Osteoblast (primary cell): ENCODE measurements around the gene KCNS1. TPM values are rescaled to one million over a fixed set of nuclear protein-coding genes. Genes with fewer than 3 reads are reported as not detected.

ENCODE experiments used
- DNase-seq: peaks from one replicate; pipeline ENCODE4 v3.0.0; 2011; ENCODE audit warnings: low spot score, mixed read lengths; ENCODE audit not compliant: insufficient read length; ENCODE audit errors: missing footprints
- H2AFZ ChIP-seq: 2 replicates; pipeline ENCODE4 v1.6.0; 2011; ENCODE audit warnings: mild to moderate bottlenecking, low read length
- H3K27ac ChIP-seq: 2 replicates; pipeline ENCODE4 v1.5.1; 2011; ENCODE audit warnings: mild to moderate bottlenecking, low read depth, low read length, moderate library complexity
- H3K27me3 ChIP-seq: 2 replicates; pipeline ENCODE4 v1.6.0; 2012; ENCODE audit warnings: mild to moderate bottlenecking, control low read depth, inconsistent platforms, low read length, moderate library complexity; ENCODE audit not compliant: insufficient read depth
- H3K36me3 ChIP-seq: 2 replicates; pipeline ENCODE4 v1.5.1; 2011; ENCODE audit warnings: mild to moderate bottlenecking, low read length, control low read depth, moderate library complexity; ENCODE audit not compliant: insufficient read depth
- H3K4me1 ChIP-seq: 2 replicates; pipeline ENCODE4 v1.5.1; 2011; ENCODE audit warnings: mild to moderate bottlenecking, low read length, control low read depth, moderate library complexity; ENCODE audit not compliant: insufficient read depth
- H3K4me2 ChIP-seq: 2 replicates; pipeline ENCODE4 v1.6.0; 2011; ENCODE audit warnings: mild to moderate bottlenecking, low read length; ENCODE audit not compliant: insufficient read depth
- H3K4me3 ChIP-seq: fragments of 200-600 bp; sonication (generic); 3 replicates; pipeline ENCODE4 v1.5.1; 2012; ENCODE audit warnings: mild to moderate bottlenecking, low read length, inconsistent platforms; ENCODE audit not compliant: insufficient read depth
- H3K79me2 ChIP-seq: 2 replicates; pipeline ENCODE4 v1.6.0; 2012; ENCODE audit warnings: mild to moderate bottlenecking, low read length, control low read depth, inconsistent platforms; ENCODE audit not compliant: insufficient read depth
- H3K9me3 ChIP-seq: 2 replicates; pipeline ENCODE4 v1.5.1; 2011; ENCODE audit warnings: low read depth, low read length, control low read depth
- H4K20me1 ChIP-seq: 2 replicates; pipeline ENCODE4 v1.6.0; 2012; ENCODE audit warnings: mild to moderate bottlenecking, low read length, control low read depth; ENCODE audit not compliant: insufficient read depth
- total RNA-seq: library from RNA; depleted of rRNA; stranded (reverse); fragments of >200 nt; gene quantifications from 2 replicates; pipeline ENCODE4 v1.2.3, GENCODE V29; 2012
- TF ChIP-seq, protein P1 (sequence below): IDR thresholded peaks from 2 replicates; pipeline ENCODE4 v1.5.1; 2011; ENCODE audit warnings: mild to moderate bottlenecking, low read depth, low read length, moderate library complexity; ENCODE audit errors: extremely low read depth

Gene KCNS1
- total RNA-seq, 1 donor, result 1.1 TPM

DNA sequence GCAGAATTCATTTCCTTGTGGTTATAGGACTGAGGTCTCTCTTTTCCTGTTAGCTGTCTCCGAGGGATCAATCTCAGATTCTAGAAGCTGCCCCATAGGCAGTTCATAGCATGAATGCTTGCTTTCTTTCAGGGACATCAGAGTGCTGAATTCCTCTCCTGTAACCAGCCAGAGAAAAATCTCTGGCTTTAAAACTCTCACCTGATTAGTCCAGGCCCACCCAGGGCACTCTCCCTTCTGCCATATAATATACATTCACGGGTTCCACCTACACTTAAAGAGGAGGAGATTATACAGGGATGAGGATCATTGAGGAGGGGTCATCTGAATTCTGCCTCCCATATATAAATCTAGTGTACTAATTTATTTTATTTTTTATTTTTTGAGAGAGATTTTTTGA is 2.1 kb upstream of the KCNS1 start:
- no peaks in the 10 kb centered on the region for H3K9me3 ChIP-seq
- no peak overlapping the region for H3K4me2 ChIP-seq
- no peaks in the 10 kb centered on the region for H3K79me2 ChIP-seq
- no peak overlapping the region for H3K4me3 ChIP-seq
- no peak for DNase-seq
- no peak overlapping the region for H3K27ac ChIP-seq
- peaks cover 19% of the 10 kb centered on the region for H3K4me1 ChIP-seq
- H4K20me1 ChIP-seq, result no peaks in the 10 kb centered on the region
- H2AFZ ChIP-seq, result no peak overlapping the region
- no peaks in the 10 kb centered on the region for H3K36me3 ChIP-seq
- TF ChIP-seq, protein P1, sequence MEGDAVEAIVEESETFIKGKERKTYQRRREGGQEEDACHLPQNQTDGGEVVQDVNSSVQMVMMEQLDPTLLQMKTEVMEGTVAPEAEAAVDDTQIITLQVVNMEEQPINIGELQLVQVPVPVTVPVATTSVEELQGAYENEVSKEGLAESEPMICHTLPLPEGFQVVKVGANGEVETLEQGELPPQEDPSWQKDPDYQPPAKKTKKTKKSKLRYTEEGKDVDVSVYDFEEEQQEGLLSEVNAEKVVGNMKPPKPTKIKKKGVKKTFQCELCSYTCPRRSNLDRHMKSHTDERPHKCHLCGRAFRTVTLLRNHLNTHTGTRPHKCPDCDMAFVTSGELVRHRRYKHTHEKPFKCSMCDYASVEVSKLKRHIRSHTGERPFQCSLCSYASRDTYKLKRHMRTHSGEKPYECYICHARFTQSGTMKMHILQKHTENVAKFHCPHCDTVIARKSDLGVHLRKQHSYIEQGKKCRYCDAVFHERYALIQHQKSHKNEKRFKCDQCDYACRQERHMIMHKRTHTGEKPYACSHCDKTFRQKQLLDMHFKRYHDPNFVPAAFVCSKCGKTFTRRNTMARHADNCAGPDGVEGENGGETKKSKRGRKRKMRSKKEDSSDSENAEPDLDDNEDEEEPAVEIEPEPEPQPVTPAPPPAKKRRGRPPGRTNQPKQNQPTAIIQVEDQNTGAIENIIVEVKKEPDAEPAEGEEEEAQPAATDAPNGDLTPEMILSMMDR, result no peak
- no peaks in the 10 kb centered on the region for H3K27me3 ChIP-seq

GRCh38 chr20:45101333-45101850 is 465 bp upstream of the KCNS1 start:
- H2AFZ ChIP-seq, result peak overlapping the region; percentile 74
- TF ChIP-seq, protein P1, result no peak
- H3K36me3 ChIP-seq, result no peaks in the 10 kb centered on the region
- no peaks in the 10 kb centered on the region for H4K20me1 ChIP-seq
- H3K9me3 ChIP-seq, result no peaks in the 10 kb centered on the region
- no peaks in the 10 kb centered on the region for H3K79me2 ChIP-seq
- peaks cover 19% of the 10 kb centered on the region for H3K4me1 ChIP-seq
- peak overlapping the region; percentile 60 for H3K4me3 ChIP-seq
- peak overlapping the region; percentile 66 for H3K4me2 ChIP-seq
- DNase-seq, result peak; percentile 64
- no peak overlapping the region for H3K27ac ChIP-seq
- no peaks in the 10 kb centered on the region for H3K27me3 ChIP-seq

DNA sequence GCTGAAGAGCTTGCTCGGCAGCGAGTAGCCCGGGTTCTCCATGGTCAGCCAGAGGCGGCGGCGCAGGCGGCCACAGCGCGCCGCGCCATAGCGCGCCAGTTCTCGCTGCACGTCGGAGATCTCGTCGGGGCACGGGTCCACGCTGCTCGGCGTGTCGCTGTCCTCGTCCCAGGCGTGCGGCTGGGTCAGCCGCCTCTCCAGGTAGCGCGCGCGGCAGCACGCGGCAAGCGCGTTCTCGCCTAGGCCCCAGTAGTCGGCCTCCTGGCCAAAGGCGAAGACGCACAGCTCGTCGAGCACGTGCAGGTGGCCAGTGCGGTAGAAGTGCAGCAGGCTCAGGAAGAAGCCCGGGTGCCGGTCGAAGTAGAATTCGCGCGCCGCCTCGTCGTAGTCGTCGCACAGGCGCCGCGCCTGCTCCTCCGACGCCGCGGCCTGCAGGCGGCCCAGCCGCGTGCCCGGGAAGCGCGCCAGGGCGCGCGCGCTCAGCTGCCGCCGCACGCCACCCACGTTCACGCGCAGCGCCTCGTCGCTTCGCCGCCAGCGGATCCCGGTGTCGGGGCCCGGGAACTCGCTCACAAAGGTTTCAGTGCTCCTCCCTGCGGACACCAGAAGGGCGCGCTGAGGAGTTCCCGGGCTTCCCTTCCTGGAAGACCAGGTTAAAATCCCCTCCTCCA is 2.7 kb downstream of the KCNS1 start:
- H2AFZ ChIP-seq, result no peak overlapping the region

DNA sequence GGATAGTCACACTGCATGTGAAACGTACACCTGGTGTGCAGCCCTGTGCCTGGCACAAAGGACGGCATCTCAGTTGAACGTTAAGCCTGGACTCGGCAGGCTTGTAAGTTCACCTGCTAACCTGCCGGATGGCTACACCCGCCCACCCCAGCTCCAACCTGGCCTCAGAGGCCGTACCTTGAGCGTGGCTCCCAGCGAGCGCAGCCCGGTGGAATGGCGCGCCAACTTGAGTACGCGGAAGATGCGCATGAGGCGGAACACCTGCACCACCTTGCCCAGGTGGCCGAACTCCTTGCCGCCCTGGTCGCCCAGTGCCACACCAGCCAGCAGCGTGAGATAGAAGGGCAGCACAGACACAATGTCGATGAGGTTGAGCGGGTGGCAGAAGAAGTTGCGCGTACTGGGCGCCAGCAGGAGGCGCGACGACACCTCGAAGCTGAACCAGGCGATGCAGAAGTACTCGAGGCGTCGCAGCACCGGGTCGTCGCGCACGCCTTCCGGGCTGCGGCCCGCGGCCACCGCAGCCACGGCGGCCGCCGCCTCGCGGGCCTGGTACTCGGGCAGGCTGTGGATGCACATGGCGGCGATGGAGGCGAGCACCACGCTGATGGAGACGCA is 3.3 kb downstream of the KCNS1 start:
- TF ChIP-seq, protein P1, result no peak
- Histone ChIP-seq H3K4me3 (no peak overlapping the region), H3K4me1 (peaks cover 12% of the 10 kb centered on the region), H3K27me3 (no peaks in the 10 kb centered on the region), H3K79me2 (no peaks in the 10 kb centered on the region), H3K9me3 (no peaks in the 10 kb centered on the region), H4K20me1 (no peaks in the 10 kb centered on the region), H3K27ac (no peak overlapping the region), H3K4me2 (no peak overlapping the region), H3K36me3 (no peaks in the 10 kb centered on the region), H2AFZ (no peak overlapping the region)
- peak; percentile 91 for DNase-seq

More for the DNA sequence above, 2.7 kb downstream of the KCNS1 start:
- peak; percentile 60 for DNase-seq
- Histone ChIP-seq H3K4me3 (no peak overlapping the region), H3K27me3 (no peaks in the 10 kb centered on the region), H3K36me3 (no peaks in the 10 kb centered on the region), H4K20me1 (no peaks in the 10 kb centered on the region), H3K4me1 (peaks cover 12% of the 10 kb centered on the region), H3K9me3 (no peaks in the 10 kb centered on the region), H3K79me2 (no peaks in the 10 kb centered on the region), H3K4me2 (no peak overlapping the region), H3K27ac (no peak overlapping the region)
- TF ChIP-seq, protein P1, result no peak
